Measurements from ENCODE around the gene BMP6.

Gene BMP6

DNA sequence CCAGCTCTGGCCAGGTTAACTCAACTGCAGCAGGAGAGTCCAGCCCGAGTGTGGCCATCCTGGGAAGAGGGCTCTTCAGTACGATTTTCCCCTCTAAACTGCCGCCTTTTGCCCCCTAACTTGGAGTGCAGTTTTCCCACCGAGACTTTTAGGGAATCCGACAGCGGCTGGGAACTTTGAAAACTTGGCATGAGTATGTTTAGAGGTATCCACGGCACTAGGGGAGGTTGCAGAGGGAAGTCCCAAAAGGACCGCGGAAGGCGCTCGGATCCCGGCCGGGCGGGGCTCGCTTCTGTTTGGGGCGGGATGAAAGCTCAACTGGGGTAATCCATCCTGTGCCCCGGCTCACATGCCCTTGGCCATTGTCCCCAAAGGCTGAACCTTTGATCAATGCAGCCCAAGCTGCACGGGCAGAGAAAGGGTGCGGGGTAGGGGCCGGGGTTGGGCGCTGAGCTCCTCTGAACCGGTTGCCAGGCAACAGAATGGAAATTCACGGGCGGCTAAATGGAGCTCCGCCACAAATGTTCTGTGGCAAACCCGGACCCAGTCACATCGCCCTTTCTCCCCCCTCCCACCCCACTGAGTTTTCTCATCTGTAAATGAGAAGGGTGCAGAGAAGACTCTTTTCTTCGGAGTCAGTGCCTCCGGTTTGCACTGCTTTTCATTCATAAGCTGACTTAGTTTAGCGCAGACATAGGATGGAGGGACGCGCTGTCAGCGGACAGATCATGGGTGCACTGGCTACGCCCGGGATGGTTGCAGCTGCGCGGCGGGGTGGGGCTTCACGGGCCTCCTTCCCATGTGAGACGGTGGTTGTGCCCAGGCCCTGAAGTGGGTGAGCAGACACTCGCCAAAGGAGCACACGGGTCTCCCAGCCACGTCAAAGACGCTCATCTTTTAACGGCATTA, 2.3 kb downstream of the BMP6 start:
- Histone ChIP-seq H2BK5ac (ENCODE audit: low read depth, low read length, poor library complexity, severe bottlenecking) (no peak overlapping the region), H3K4me2 (ENCODE audit: low read length, poor library complexity, severe bottlenecking) (peak overlapping the region; percentile 99), H3K18ac (ENCODE audit: low read depth in 1 of 2, low read length in 2 of 2) (no peak overlapping the region), H3K23ac (ENCODE audit: low read length in 2 of 2) (no peak overlapping the region), H2BK120ac (ENCODE audit: low read depth, low read length) (no peak overlapping the region), H2AFZ (ENCODE audit: low read depth, low read length) (no peak overlapping the region), H3K4ac (ENCODE audit: low read depth in 1 of 2, low read length in 2 of 2) (no peak overlapping the region), H3K4me3 (ENCODE audit: insufficient read depth in 1 of 2, low read depth in 1 of 2, low read length in 2 of 2) (peak overlapping the region; percentile 22 to 78), H3K9ac (ENCODE audit: low read length) (peak overlapping the region; percentile 68), H2BK12ac (ENCODE audit: low read length in 2 of 2) (no peak overlapping the region), H3K36me3 (ENCODE audit: control insufficient read depth in 1 of 2, insufficient read depth in 2 of 2, low read depth in 1 of 2, low read length in 2 of 2) (no peaks in the 10 kb centered on the region), H2AK5ac (ENCODE audit: low read length, severe bottlenecking) (no peak overlapping the region), H3K27ac (ENCODE audit: low read length, poor library complexity, severe bottlenecking) (no peak overlapping the region), H3K9me3 (ENCODE audit: control insufficient read depth, low read length) (no peaks in the 10 kb centered on the region), H3K27me3 (ENCODE audit: control insufficient read depth in 1 of 2, insufficient read depth in 1 of 2, low read length in 2 of 2) (peaks cover 10 to 48% of the 10 kb centered on the region in 2 experiments), H3K79me1 (replicated peaks; ENCODE audit: low read length, poor library complexity, severe bottlenecking) (no peaks in the 10 kb centered on the region), H3K14ac (ENCODE audit: low read length in 2 of 2) (no peak overlapping the region), H4K8ac (ENCODE audit: low read length) (no peak overlapping the region), H2BK15ac (ENCODE audit: low read depth, poor library complexity, severe bottlenecking) (no peak overlapping the region), H4K91ac (ENCODE audit: low read length) (no peak overlapping the region), H3K4me1 (ENCODE audit: control insufficient read depth, insufficient read depth, low read depth, low read length) (peaks cover 25% of the 10 kb centered on the region)
- 2% methylated on average over 37 of the region's 45 CpGs for WGBS
- peak; percentile 46 for DNase-seq

DNA sequence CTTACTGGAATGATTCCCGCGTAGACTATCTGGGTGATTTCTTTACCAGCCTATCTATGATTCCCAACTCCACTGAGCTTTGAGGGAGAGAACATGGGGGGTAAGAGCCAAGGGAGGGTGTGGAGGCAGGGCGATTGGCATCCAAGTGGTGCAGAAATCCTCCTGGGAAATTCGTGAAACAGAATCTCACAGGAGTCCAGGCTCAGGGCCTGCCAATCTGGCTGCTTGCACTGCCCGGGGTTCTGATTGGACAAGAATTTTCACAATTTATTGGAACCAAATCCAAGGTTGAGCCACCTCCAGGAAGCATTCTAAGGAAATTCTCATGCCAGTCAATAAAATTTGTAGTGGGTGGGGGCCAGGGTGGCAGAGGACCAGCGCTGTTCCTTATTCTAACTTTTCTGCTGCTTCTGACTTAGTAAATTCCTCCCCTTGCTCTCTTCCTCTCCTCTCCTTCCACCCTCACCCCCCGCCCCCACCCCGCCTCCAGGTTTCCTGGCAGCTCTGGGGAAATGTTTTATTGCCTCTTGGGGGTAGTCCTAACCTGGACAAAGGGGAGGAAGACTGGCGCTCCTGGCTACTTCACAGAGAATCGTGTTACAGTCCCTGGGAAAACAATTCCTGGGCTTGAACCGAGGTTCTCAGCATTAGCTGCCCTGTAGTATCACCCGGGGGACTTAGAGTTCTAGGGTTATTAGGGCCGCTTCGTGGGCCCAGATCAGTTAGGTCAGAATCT, 3.1 kb downstream of the BMP6 start:
- no peaks in the 10 kb centered on the region for H3K79me1 ChIP-seq (replicated peaks; ENCODE audit: low read length, poor library complexity, severe bottlenecking)
- peak overlapping the region in 1 of 2 experiments; percentile 78 for H3K4me3 ChIP-seq (ENCODE audit: insufficient read depth in 1 of 2, low read depth in 1 of 2, low read length in 2 of 2)
- no peak overlapping the region for H4K8ac ChIP-seq (ENCODE audit: low read length)
- H2AK5ac ChIP-seq (ENCODE audit: low read length, severe bottlenecking): no peak overlapping the region
- H4K91ac ChIP-seq (ENCODE audit: low read length): no peak overlapping the region
- H2BK15ac ChIP-seq (ENCODE audit: low read depth, poor library complexity, severe bottlenecking): no peak overlapping the region
- H3K18ac ChIP-seq (ENCODE audit: low read depth in 1 of 2, low read length in 2 of 2): no peak overlapping the region
- H3K23ac ChIP-seq (ENCODE audit: low read length in 2 of 2): no peak overlapping the region
- no peak overlapping the region for H3K27ac ChIP-seq (ENCODE audit: low read length, poor library complexity, severe bottlenecking)
- 53% methylated on average over 12 of the region's 14 CpGs for WGBS
- peaks cover 6 to 42% of the 10 kb centered on the region in 2 experiments for H3K27me3 ChIP-seq (ENCODE audit: control insufficient read depth in 1 of 2, insufficient read depth in 1 of 2, low read length in 2 of 2)
- no peaks in the 10 kb centered on the region for H3K9me3 ChIP-seq (ENCODE audit: control insufficient read depth, low read length)
- no peak overlapping the region for H2AFZ ChIP-seq (ENCODE audit: low read depth, low read length)
- no peak overlapping the region for H2BK120ac ChIP-seq (ENCODE audit: low read depth, low read length)
- no peak for DNase-seq
- H2BK12ac ChIP-seq (ENCODE audit: low read length in 2 of 2): no peak overlapping the region
- H3K4me1 ChIP-seq (ENCODE audit: control insufficient read depth, insufficient read depth, low read depth, low read length): peaks cover 25% of the 10 kb centered on the region
- peak overlapping the region; percentile 68 for H3K9ac ChIP-seq (ENCODE audit: low read length)
- H3K4ac ChIP-seq (ENCODE audit: low read depth in 1 of 2, low read length in 2 of 2): no peak overlapping the region
- no peak overlapping the region for H2BK5ac ChIP-seq (ENCODE audit: low read depth, low read length, poor library complexity, severe bottlenecking)
- no peak overlapping the region for H3K4me2 ChIP-seq (ENCODE audit: low read length, poor library complexity, severe bottlenecking)
- no peak overlapping the region for H3K14ac ChIP-seq (ENCODE audit: low read length in 2 of 2)
- no peaks in the 10 kb centered on the region for H3K36me3 ChIP-seq (ENCODE audit: control insufficient read depth in 1 of 2, insufficient read depth in 2 of 2, low read depth in 1 of 2, low read length in 2 of 2)

DNA sequence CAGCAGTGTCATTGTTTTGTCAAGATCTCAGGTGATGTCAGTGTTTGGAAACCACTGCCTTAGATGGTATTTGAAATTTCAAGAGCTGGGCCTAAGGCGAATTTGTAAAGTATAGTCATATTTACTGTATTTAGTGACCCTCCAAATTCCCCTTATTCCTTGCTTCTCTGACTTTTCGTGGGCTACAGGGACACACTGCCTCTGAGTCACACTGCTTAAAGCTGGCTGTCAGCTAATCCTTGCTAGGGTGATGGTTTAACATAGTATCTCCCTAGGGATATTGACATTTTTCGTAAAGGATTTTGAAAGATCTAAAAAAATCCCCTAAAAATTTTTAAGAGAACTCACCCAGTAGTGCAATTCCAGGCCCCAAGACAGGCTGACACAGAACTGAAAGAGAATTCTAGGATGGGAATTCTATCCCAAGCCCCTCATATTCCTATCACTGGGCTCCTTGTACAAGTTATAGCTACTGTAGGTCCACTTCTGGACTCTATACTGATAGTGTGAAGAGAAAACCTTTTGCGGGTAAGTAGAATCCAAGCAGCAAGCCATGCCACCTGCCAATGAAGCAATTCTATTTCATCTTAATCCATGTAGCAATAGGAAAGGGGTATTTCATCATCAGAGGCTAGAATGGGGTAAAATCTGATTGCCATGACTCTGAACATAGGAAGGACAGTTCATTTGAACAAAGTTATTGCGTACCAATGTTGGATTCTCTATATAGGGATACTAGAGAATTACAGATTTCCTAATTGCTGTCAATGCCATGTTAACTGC, 4.3 kb downstream of the BMP6 start:
- H2BK15ac ChIP-seq (ENCODE audit: low read depth, poor library complexity, severe bottlenecking): no peak overlapping the region
- peak; percentile 21 for DNase-seq
- peaks cover 3 to 33% of the 10 kb centered on the region in 2 experiments for H3K27me3 ChIP-seq (ENCODE audit: control insufficient read depth in 1 of 2, insufficient read depth in 1 of 2, low read length in 2 of 2)
- WGBS: 64% methylated on average over 1 of the region's 5 CpGs
- H3K4me2 ChIP-seq (ENCODE audit: low read length, poor library complexity, severe bottlenecking): no peak overlapping the region
- no peak overlapping the region for H4K8ac ChIP-seq (ENCODE audit: low read length)
- no peak overlapping the region for H2BK5ac ChIP-seq (ENCODE audit: low read depth, low read length, poor library complexity, severe bottlenecking)
- H4K91ac ChIP-seq (ENCODE audit: low read length): no peak overlapping the region
- H3K4me3 ChIP-seq (ENCODE audit: insufficient read depth in 1 of 2, low read depth in 1 of 2, low read length in 2 of 2): no peak overlapping the region
- no peak overlapping the region for H3K27ac ChIP-seq (ENCODE audit: low read length, poor library complexity, severe bottlenecking)
- H2BK120ac ChIP-seq (ENCODE audit: low read depth, low read length): no peak overlapping the region
- H2AK5ac ChIP-seq (ENCODE audit: low read length, severe bottlenecking): no peak overlapping the region
- peaks cover 25% of the 10 kb centered on the region for H3K4me1 ChIP-seq (ENCODE audit: control insufficient read depth, insufficient read depth, low read depth, low read length)
- H3K36me3 ChIP-seq (ENCODE audit: control insufficient read depth in 1 of 2, insufficient read depth in 2 of 2, low read depth in 1 of 2, low read length in 2 of 2): no peaks in the 10 kb centered on the region
- no peak overlapping the region for H3K14ac ChIP-seq (ENCODE audit: low read length in 2 of 2)
- H3K4ac ChIP-seq (ENCODE audit: low read depth in 1 of 2, low read length in 2 of 2): no peak overlapping the region
- no peak overlapping the region for H3K23ac ChIP-seq (ENCODE audit: low read length in 2 of 2)
- H3K9me3 ChIP-seq (ENCODE audit: control insufficient read depth, low read length): no peaks in the 10 kb centered on the region
- no peak overlapping the region for H2BK12ac ChIP-seq (ENCODE audit: low read length in 2 of 2)
- no peak overlapping the region for H2AFZ ChIP-seq (ENCODE audit: low read depth, low read length)
- H3K79me1 ChIP-seq (replicated peaks; ENCODE audit: low read length, poor library complexity, severe bottlenecking): no peaks in the 10 kb centered on the region
- H3K9ac ChIP-seq (ENCODE audit: low read length): peak overlapping the region; percentile 51
- H3K18ac ChIP-seq (ENCODE audit: low read depth in 1 of 2, low read length in 2 of 2): no peak overlapping the region
